Measurements from ENCODE around the gene PROSER2. TPM values are rescaled to one million over a fixed set of nuclear protein-coding genes. Genes with fewer than 3 reads are reported as not detected.
A peak's percentile ranks its signal among the peaks of the same experiment; 100 is the strongest.

Gene PROSER2
- total RNA-seq, 2 donors from 2014 or later: 29.3 to 58.3 TPM

- no peak for DNase-seq
- no peak for TF ChIP-seq CTCF (IDR thresholded peaks at IDR 0.05)
- no peak for TF ChIP-seq POLR2A (IDR thresholded peaks at IDR 0.05)
- no peaks in the 10 kb centered on the region for H3K9me3 ChIP-seq
- intact Hi-C loops (cut with DNase I): no loop called here
- H3K4me1 ChIP-seq: peaks cover 19% of the 10 kb centered on the region
- H3K27me3 ChIP-seq: no peaks in the 10 kb centered on the region
- 87 to 93% methylated on average over 6 of the region's 6 CpGs for WGBS, 2 donors
- ATAC-seq: no peak
- no peaks in the 10 kb centered on the region for H3K36me3 ChIP-seq (replicated peaks in 1 of 2; ENCODE audit: insufficient read depth in 1 of 2, low read depth in 2 of 2)
- no peak overlapping the region for H3K4me3 ChIP-seq
- no peak overlapping the region for H3K27ac ChIP-seq
These were observed 77.8 kb downstream of the PROSER2 start for GRCh38 chr10:11901036-11901301.

DNA sequence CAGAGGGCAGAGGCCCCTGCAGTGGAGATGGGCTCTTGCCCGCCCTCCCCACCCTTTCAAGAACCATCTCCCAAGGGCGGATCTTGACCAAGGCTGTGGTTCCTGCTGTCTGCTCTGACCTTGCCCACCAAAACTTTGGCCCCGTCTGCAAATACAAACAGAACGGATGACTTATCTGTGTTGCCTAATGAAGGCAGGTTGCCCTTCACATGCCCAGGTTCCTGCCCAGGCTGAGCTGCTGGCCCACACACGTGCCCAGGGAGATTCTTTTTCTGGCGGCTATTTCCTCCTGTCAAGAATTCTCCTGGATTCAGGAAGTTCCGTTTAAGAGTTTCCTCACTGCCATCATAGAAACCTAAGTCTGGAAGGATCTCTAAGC, 78.3 kb downstream of the PROSER2 start:
- H3K4me1 ChIP-seq: peaks cover 19% of the 10 kb centered on the region
- no peaks in the 10 kb centered on the region for H3K36me3 ChIP-seq (replicated peaks in 1 of 2; ENCODE audit: insufficient read depth in 1 of 2, low read depth in 2 of 2)
- ATAC-seq: no peak
- DNase-seq: peak in 1 of 4 donors; percentile 15
- TF ChIP-seq CTCF (IDR thresholded peaks at IDR 0.05) (no peak), POLR2A (IDR thresholded peaks at IDR 0.05) (no peak)
- 36 to 48% methylated on average over 7 of the region's 7 CpGs for WGBS, 2 donors
- intact Hi-C loops (cut with DNase I): no loop called here
- no peaks in the 10 kb centered on the region for H3K9me3 ChIP-seq
- H3K27ac ChIP-seq: no peak overlapping the region
- no peak overlapping the region for H3K4me3 ChIP-seq
- no peaks in the 10 kb centered on the region for H3K27me3 ChIP-seq

DNA sequence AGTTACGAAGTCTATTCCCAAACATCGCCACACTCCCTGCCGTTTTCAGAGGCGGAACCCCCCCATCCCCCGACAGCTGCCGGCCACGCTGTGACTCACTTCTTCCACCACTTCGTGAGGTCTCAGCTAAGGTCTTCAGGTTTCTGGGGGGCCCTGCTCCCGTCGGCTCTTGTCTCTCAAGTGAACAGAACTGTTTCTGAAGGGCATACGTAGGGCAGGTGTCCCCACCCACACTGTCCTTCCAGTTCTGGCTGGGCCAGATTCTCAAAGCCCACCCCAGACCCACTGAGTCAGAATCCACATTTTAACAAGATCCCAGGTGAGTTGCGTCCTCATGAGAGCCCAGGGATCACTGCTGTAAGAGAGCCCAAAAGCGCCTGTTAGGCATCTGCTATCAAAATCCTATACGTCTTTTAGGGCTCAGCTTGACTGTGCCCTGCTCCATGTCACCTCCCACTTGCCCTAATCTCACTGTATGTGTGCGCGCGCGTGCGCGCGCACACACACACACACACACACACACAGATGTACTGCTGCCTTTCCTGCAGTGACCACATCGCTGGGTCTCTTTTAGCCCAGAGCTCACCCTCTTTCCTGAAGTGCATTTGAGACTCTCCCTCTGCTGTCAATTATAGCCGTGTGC, 78.8 kb downstream of the PROSER2 start:
- DNase-seq (no peak), ATAC-seq (no peak)
- no peaks in the 10 kb centered on the region for H3K27me3 ChIP-seq
- H3K4me3 ChIP-seq: no peak overlapping the region
- H3K4me1 ChIP-seq: peaks cover 19% of the 10 kb centered on the region
- H3K9me3 ChIP-seq: no peaks in the 10 kb centered on the region
- WGBS, 2 donors: 81 to 84% methylated on average over 18 to 23 of the region's 23 CpGs
- intact Hi-C loops (cut with DNase I): no loop called here
- H3K27ac ChIP-seq: no peak overlapping the region
- no peaks in the 10 kb centered on the region for H3K36me3 ChIP-seq (replicated peaks in 1 of 2; ENCODE audit: insufficient read depth in 1 of 2, low read depth in 2 of 2)
- TF ChIP-seq POLR2A (IDR thresholded peaks at IDR 0.05) (no peak), CTCF (IDR thresholded peaks at IDR 0.05) (no peak)

DNA sequence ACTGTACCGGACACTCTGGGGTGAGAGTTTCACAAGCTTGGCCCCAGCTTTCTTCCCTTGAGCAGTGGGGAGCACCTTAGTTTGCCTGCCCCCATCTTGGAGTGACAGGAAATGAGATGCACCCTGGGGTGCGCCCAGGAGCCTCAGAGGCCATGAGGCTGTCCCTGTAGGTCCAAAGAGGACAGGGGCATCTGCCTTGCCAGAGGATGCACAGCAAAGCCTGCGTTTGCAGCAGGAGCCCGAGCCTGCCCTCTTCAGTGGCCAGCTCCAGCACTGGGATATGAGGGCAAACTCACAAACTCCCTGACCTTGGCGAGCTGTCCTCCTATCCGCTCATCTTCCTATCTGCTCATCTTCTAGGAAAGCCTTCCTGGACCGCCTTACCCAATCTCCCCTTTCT, 79.5 kb downstream of the PROSER2 start:
- Histone ChIP-seq H3K27ac (no peak overlapping the region), H3K9me3 (no peaks in the 10 kb centered on the region), H3K4me3 (no peak overlapping the region), H3K27me3 (no peaks in the 10 kb centered on the region), H3K4me1 (peaks cover 16% of the 10 kb centered on the region), H3K36me3 (replicated peaks in 1 of 2; ENCODE audit: insufficient read depth in 1 of 2, low read depth in 2 of 2) (no peaks in the 10 kb centered on the region)
- TF ChIP-seq POLR2A (IDR thresholded peaks at IDR 0.05): no peak
- no peak for TF ChIP-seq CTCF (IDR thresholded peaks at IDR 0.05)
- intact Hi-C loops (cut with DNase I): no loop called here
- 82 to 88% methylated on average over 6 to 7 of the region's 7 CpGs for WGBS, 2 donors
- ATAC-seq (no peak), DNase-seq (no peak)

DNA sequence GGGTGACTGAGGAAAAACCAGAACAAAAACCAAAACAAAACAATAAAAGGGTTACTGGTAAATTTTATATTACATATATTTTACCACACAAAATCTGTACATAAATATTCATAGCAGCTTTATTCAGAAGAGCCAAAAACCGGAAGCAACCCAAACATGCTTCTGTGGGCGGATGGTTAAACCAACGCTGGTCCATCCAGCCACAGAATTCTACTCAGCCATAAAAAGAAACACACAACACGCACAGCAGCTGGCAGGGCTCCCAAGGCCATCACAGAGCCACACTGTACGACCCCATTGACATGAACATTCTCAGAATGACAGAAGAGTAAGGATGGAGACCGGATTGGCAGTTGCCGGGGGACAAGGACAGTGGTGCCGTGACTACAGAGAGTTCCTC, 83.6 kb downstream of the PROSER2 start:
- Histone ChIP-seq H3K4me1 (no peaks in the 10 kb centered on the region), H3K9me3 (no peaks in the 10 kb centered on the region), H3K36me3 (replicated peaks in 1 of 2; ENCODE audit: insufficient read depth in 1 of 2, low read depth in 2 of 2) (no peaks in the 10 kb centered on the region), H3K27ac (no peak overlapping the region), H3K27me3 (no peaks in the 10 kb centered on the region), H3K4me3 (no peak overlapping the region)
- TF ChIP-seq POLR2A (IDR thresholded peaks at IDR 0.05): no peak
- intact Hi-C loops (cut with DNase I): no loop called here
- WGBS, 2 donors: 47 to 65% methylated on average over 5 to 8 of the region's 8 CpGs
- ATAC-seq (no peak), DNase-seq (no peak)

Data from body of pancreas (tissue), 4 donors.